H1 (cell line): Measurements from ENCODE around the gene TTC9. TPM values are rescaled to one million over a fixed set of nuclear protein-coding genes. Genes with fewer than 3 reads are reported as not detected.

Experiments
- CBX8 ChIP-seq: fragments of 300-800, 300-1000 bp; sonication (generic); IDR thresholded peaks from 2 replicates; pipeline ENCODE4 v1.7.1; 2016; ENCODE audit warnings: low read depth, low read length, borderline replicate concordance
- CREB1 ChIP-seq: IDR thresholded peaks from 2 replicates; pipeline ENCODE4 v1.6.1; 2012; ENCODE audit warnings: inconsistent platforms
- E2F6 ChIP-seq: IDR thresholded peaks from 2 replicates; pipeline ENCODE4 v1.6.1; 2012; ENCODE audit warnings: inconsistent platforms
- NANOG ChIP-seq: IDR thresholded peaks from 2 replicates; pipeline ENCODE4 v1.6.1; 2011; ENCODE audit warnings: low read length, low read depth, mild to moderate bottlenecking, inconsistent platforms; ENCODE audit not compliant: insufficient read depth, poor library complexity, severe bottlenecking
- POLR2AphosphoS5 ChIP-seq: IDR thresholded peaks from 2 replicates; pipeline ENCODE4 v1.6.1; 2011; ENCODE audit warnings: low read depth, low read length
- SP1 ChIP-seq: IDR thresholded peaks from 2 replicates; pipeline ENCODE4 v1.6.1; 2011; ENCODE audit warnings: low read depth, low read length
- polyA plus RNA-seq, 7 experiments: library from polyadenylated mRNA; depleted of rRNA in 3 of 7; stranded (reverse) in 5 of 7; unstranded in 2 of 7; fragments of >200 nt in 5 of 7; fragments of 200-250 nt in 2 of 7; gene quantifications; 1 replicate in 5 of 7; 2 replicates in 1 of 7; 4 replicates in 1 of 7; pipeline versions ENCODE4 v1.2.1 to v1.2.3, GENCODE V29; 2011 to 2013; ENCODE audit warnings: missing spikeins in 2 of 7, mixed read lengths in 2 of 7
- total RNA-seq: library from RNA; stranded (reverse); fragmentation: NEBNext Ultra II Directional; extraction: Animal tissue kit (Norgen Biotek cat#: 25700); gene quantifications from 2 replicates; pipeline ENCODE4 v1.2.1, GENCODE V29; 2021

TTC9 gene
- total and polyA plus RNA-seq, 2 of the 8 experiments (the other 6 are each of a cell fraction or from before 2014, with no cell fraction given): 21.0 to 29.5 TPM

DNA sequence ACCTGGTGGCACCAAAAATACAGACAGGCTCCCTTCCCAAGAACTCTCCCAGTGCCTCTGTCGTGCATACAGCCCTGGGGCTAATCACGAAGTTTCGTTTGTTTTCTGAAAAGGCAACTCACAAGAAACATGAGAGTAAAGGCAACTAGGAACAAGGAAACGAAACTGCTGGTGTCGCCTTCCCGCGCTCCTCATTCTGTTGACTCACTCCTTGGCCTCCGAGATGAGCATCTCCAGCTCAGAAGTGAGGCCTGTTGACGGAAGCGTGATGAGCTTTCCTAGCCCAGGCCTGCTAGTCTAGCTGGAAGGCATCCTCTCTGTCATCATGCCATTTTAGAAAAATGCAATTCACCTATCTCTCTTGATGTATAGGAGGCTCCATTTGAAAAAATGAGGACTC, 50.5 kb downstream of the TTC9 start (continued):
- TF ChIP-seq POLR2AphosphoS5: no peak
- no peak for TF ChIP-seq E2F6
- TF ChIP-seq CBX8: no peak
- TF ChIP-seq NANOG: no peak
- no peak for TF ChIP-seq SP1
- TF ChIP-seq CREB1: no peak
- TF ChIP-seq, all 59 proteins: peak for 0
